Lower leg skin (tissue), 3 donors: Measurements from ENCODE around the gene NPDC1.

Experiments
- CTCF ChIP-seq, 3 donors: fragments of 450-650 bp; IDR thresholded peaks; one replicate each; pipeline ENCODE4 v1.5.1; 2016; ENCODE audit warnings: antibody characterized with exemption in 3 of 3, mild to moderate bottlenecking in 3 of 3, moderate library complexity in 2 of 3
- POLR2A ChIP-seq, 2 donors: fragments of 450-650 bp; IDR thresholded peaks; one replicate each; pipeline ENCODE4 v1.6.1; 2016 to 2017; ENCODE audit warnings: antibody characterized with exemption in 2 of 2, mild to moderate bottlenecking in 1 of 2, moderate library complexity in 1 of 2

DNA sequence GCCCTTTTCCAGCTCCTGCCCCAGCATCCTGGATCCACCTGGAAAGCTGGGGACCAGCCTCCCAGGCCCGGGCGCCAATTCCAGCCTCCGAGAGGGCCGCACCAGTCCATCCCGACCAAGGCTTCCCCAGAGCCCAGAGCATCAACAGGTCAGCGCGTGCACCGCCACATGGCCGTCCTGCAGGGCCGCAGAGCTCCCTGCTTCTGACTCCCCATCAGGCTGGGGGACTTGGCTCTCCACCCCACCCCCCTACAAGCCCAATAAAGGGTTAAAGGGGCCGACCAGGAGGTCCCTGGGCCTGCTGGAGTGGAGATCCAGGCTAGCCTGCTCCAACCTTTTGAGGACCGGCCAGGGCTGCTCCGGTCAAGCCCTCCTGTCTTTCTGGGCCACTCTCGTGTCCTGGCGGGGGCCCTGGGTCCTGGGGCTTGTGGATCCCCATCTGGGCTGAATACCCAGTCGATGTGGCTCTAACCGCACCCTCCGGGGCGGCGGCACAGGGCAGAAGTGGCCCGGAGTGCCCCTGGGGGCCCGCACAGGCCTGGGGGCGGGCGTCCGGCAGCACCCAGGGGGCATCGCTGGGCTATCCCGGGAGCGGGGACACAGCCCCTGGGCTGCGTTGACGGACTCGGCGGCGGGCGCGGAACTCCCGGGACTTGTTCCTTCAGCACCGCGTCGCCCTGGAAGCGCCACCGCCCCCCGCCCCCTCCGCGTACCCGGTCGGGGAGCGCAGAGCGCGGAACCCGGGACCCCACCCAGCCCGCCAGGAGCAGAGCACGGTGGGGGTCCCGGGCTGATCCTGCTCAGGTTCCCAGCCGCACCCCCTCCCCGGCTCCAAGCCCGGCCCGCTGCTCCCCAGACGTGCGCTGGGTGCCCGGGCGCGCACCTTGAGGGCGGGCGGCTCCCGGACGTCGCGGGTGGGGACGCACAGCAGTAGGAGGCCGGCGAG, 7.3 kb upstream of the NPDC1 start:
- TF ChIP-seq CTCF (IDR thresholded peaks at IDR 0.05) (no peak), POLR2A (IDR thresholded peaks at IDR 0.05) (no peak)
